NCI-H748 (cell line): ENCODE measurements around the gene CHAD.
"Not testable (repeated sequence)": the region's sequence is repeated elsewhere in the genome, so short reads cannot be mapped to it uniquely, and the experiment has no call there.

Source experiments
- DNase-seq: peaks from one replicate; lab custom pipeline; 2025; ENCODE audit not compliant: unreplicated experiment; lab: John Stamatoyannopoulos, UW

The CHAD gene

DNA sequence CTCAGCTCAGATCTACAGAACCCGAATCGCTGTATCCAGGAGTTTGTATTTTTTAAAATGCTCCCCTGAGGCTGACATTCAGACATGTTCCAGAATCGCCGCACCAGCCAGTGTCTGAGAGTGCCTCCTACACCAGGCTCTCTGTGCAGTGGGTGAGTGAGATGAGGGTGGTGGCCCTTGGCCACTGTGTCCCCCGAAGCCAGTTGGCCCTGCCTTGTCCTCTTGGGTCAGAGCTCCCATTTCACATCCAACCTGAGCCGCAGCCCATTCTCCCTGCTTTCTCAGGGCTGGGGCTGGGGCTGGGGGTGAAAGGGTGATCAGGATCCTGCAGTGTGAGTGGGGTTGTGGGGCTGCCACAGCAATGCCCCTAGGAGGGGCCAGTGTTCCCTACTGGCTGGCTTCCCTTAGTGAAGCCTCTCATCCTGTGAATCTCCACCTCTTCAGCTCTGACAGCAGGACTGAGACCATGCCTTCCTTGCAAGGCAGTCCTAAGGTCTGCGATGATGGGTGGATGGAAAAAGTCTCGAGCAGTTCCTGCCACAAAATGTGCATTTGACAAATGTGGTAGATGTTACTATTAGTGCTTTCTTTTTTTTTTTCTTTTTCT, 26.6 kb upstream of the CHAD start:
- no peak for DNase-seq

DNA sequence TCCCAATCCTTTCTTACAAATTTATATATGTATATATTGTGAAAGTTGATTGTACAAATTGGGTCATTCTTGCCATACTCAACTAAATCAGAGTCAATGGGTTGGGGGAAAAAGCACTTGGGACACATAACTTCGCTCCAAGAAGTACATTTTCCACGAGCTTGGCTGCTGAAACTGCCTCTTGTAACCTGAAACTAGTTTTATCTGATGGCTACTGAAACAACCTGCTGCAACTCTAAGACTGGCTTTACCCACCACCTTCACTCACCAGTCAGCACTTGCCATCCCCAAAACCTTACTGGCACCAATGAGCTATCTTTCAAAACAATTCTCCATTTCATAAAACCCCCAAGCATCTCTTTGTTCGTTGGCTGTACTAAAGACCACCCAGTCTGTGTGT, 25.1 kb upstream of the CHAD start:
- no peak for DNase-seq

DNA sequence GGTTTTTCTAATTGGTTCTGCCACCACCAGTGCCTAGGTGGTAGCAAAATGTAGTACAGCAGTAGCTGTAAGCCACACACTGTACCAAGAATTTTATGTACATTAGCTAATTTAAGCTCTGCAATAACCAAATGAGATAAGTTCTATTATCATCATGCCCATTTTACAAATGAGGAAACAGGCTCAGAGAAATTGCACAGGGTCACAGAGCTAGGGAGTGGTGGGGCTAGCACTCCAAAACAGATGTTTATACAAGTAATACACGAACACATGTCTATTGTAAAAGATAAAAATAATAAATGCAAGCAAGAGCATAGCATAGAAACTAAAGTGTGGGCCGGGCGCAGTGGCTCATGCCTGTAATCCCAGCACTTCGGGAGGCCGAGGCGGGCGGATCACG, 23.5 kb upstream of the CHAD start:
- no peak for DNase-seq

GRCh38 chr17:50491505-50491904, 22.8 kb upstream of the CHAD start:
- no peak for DNase-seq

- no peak for DNase-seq
Observed at GRCh38 chr17:50488880-50489279, 20.2 kb upstream of the CHAD start.

DNA sequence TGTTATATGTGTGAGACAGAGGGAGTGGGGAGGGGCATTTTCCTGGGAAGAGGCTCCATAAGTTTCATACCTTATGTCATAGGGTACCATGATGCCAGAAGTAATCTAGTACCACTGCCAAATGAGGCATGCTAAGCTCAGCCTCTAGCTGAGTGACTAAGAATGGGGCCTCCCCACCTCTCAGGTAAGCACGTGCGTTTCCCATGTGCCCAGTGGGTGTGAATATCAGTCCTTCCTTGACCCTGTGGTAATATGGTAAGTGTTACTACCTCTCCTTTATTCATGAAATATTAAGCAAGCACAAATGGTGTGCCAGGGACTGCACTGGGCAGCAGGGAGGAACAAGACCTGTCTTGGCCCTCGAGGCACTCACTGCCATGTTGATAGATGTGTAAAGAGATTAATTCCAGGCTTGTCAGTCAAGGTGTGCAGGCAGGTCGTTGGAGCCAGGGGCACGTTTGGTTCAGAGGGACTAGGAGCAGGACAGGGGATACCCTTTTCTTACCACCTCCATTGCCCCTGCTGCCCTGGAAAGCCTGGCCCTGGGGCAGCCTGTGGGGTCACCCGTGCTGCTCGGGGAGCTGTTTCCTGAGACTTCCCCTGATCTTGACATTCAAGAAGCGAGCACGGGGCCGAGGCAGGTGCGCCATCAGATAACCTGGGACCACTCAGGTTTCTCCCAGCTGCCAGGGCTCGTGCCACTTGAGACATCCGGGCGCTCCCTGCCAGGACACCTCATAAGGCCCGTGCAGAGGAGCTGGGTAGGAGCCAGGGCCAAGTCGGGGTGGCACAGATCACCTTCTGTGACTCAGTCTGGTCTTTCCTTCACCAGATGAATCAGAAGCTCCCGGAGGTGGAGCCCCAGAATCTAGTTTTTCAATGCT, 18.8 kb upstream of the CHAD start:
- no peak for DNase-seq

- DNase-seq, result no peak
Observed at GRCh38 chr17:50484386-50485155, 15.9 kb upstream of the CHAD start.

GRCh38 chr17:50483266-50483665, 14.6 kb upstream of the CHAD start:
- no peak for DNase-seq

GRCh38 chr17:50482516-50482915, 13.8 kb upstream of the CHAD start:
- peak; percentile 65 for DNase-seq

GRCh38 chr17:50482110-50482509, 13.4 kb upstream of the CHAD start:
- no peak for DNase-seq

GRCh38 chr17:50481648-50482047, 13.0 kb upstream of the CHAD start:
- DNase-seq, result no peak

DNA sequence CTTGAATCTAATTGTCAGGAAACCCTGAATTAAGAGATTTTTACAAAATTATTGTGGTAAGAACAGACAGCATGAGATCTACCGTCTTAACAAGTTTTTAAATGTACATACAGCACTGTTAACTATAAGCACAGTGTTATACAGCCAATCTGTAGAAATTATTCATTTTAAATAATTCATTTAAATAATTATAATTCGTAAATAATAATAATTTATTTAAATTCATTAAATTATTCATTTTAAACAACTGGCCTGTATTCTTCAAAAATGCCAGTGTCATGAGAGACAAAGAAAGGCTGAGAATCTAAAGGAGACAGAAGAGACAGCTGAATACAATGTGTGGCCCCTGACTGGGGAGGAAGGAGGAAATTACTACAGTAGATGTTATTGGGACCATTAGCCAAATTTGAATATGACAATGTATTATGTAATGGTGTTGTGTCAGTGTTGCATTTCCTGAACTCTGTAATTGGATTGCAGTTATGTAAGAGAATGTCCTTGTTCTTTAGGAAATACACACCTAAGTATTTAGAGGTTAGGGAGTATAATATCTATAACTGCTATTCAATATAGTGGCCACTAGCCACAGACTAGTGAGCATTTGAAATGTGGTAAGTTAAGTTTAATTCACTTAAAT, 12.3 kb upstream of the CHAD start:
- DNase-seq, result no peak

DNA sequence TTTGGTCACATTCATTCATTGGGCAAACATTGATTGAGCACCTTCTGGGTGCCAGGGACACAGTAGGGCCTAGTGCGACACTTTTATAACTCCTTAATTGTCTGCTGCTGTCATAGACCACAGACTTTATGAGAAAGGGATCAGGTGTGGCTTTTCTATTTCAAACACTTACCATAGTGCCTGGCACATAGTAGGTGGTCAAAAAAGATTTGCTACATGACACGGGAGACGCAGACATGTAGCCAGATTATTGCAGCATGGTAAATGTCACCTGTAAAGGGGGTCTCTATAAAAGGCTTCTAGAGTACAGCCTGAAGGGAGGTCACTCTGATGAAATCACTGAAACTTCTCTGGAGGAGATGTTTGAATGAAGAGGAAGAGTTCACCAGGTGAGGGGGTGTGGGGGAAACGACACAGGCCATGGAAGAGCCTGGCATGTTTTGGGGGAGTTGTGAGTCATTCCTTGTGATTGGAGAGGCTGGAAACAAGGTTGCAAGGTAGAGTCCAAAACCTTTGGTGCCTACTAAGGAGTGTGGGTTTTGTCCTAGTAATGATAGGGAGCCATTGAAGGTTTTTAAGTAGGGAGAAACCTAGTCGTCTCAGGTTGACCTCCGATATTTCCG, 11.6 kb upstream of the CHAD start:
- no peak for DNase-seq

- peak; percentile 82 for DNase-seq
Observed at GRCh38 chr17:50479522-50480141, 11.0 kb upstream of the CHAD start.

DNA sequence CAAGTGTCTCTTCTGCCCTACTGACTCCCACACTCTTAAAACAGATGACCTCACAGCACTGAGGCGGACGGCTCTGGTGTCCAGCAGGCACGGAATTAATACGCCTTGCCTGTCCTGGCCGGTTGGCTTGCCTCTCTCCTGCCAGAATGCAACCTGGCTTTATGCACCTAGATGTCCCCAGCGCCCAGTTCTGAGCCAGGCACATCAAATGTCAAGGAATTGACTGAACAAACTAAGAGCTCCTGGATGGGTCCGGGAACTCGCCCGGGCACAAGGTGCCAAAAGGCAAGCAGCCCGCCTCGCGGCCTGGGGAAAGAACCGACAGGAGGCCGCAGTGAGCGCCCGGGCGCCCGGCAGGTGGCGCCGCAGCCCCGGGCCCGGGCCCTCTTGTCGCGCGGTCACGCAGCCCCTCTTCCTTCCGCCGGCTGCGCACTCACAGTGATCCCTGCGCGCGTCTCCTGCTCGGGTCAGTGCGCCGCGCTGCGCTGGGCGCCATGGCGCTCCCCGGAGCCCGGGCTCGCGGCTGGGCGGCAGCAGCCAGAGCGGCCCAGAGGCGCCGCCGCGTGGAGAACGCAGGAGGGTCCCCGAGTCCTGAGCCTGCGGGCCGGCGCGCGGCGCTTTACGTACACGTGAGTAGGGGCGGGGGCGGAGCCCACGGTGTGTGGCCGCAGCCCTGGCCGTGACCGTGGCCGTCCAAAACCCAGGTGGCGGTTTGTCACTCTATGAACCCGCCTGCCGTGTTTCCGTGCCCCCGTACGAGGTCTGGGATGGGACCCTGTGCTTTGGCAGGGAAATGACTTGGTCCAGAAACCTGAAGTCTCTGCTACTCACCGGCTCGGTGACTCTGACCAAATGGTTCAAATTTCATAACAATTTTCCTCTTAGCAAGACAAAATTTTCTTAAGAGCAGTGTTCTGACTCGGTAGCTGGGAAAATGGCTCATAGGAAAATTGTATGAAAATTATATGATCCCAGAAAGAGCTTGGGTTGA, 10.0 kb upstream of the CHAD start, which contains the start of gene RSAD1:
Gene RSAD1 (plus strand): TSS at position 470 of the 991 bp plus-strand sequence. CDS start 25 bp downstream, at position 495.
- DNase-seq, result peak; percentile 93

GRCh38 chr17:50477976-50478375, 9.3 kb upstream of the CHAD start:
- DNase-seq, result no peak

GRCh38 chr17:50476545-50477315, 8.1 kb upstream of the CHAD start:
- no peak for DNase-seq

DNA sequence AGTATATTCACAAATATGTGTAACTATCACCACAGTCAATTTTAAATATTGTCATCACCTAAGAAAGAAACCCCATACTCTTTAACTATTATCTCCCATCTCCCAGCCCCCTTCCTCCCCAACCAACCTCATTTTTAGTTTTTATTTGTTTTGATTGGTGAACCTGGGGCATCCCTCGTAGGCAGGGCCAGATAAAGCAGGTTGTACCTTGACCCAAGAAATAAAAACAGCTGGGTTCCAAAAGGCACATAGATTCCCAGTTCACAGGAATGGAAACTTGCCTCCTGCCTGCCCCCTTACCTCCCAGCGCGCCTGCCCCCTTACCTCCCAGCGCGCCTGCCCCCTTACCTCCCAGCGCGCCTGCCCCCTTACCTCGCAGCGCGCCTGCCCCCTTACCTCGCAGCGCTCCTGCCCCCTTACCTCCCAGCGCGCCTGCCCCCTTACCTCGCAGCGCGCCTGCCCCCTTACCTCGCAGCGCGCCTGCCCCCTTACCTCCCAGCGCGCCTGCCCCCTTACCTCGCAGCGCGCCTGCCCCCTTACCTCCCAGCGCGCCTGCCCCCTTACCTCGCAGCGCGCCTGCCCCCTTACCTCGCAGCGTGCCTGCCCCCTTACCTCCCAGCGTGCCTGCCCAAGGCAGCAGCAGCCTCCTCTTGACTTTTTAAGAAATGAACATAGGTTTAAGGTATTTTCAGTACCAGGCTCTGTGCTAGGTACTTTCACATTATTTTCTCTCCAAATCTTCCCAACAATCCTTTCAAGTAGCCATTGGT, 7.3 kb upstream of the CHAD start:
- DNase-seq, result not testable (repeated sequence)
